NCI-H1048 (cell line): ENCODE results near the gene ZNF419.

ENCODE experiments used
- DNase-seq: peaks from one replicate; lab custom pipeline; 2025; lab: John Stamatoyannopoulos, UW

ZNF419 gene

GRCh38 chr19:57537953-57538547 is 50.5 kb downstream of the ZNF419 start:
- no peak for DNase-seq
